Natural killer cell (primary cell): ENCODE results near the gene ING5. TPM values are rescaled to one million over a fixed set of nuclear protein-coding genes. Genes with fewer than 3 reads are reported as not detected.

Experiments
- ATAC-seq, 3 donors: fragments of 150-1000 bp in 2 of 3; fragments of 200-7000 bp in 1 of 3; cut with Tn5 transposase; 1 replicate in 1 of 3; 2 replicates in 2 of 3; pipeline ENCODE4 v1.10.0; 2021; ENCODE audit warnings: mild to moderate bottlenecking in 2 of 3, moderate library complexity in 2 of 3
- DNase-seq, 2 donors: peaks; one replicate each; pipeline versions ENCODE4 v3.0.0 to v3.0.0-alpha.2; 2013 to 2021; ENCODE audit warnings: mixed read lengths in 1 of 2
- H3K27ac ChIP-seq: one replicate; pipeline ENCODE4 v1.5.1; 2013; ENCODE audit warnings: mild to moderate bottlenecking, low read length
- H3K27me3 ChIP-seq: one replicate; pipeline ENCODE4 v1.6.1; 2013; ENCODE audit warnings: low read length; ENCODE audit not compliant: control insufficient read depth, insufficient read depth
- H3K36me3 ChIP-seq: one replicate; pipeline ENCODE4 v1.6.1; 2013; ENCODE audit warnings: low read length; ENCODE audit not compliant: control insufficient read depth, insufficient read depth
- H3K4me1 ChIP-seq: one replicate; pipeline ENCODE4 v1.6.1; 2013; ENCODE audit warnings: low read length; ENCODE audit not compliant: control insufficient read depth, insufficient read depth
- H3K4me3 ChIP-seq: one replicate; pipeline ENCODE4 v1.5.1; 2013; ENCODE audit warnings: low read length
- H3K9me3 ChIP-seq: one replicate; pipeline ENCODE4 v1.6.1; 2013; ENCODE audit warnings: low read length; ENCODE audit not compliant: control insufficient read depth, insufficient read depth
- H3K27ac Mint-ChIP-seq, 2 donors: one replicate each; pipeline ENCODE4 v1.8.0; 2022; ENCODE audit warnings: mild to moderate bottlenecking in 2 of 2, mixed read lengths in 2 of 2, moderate library complexity in 1 of 2
- H3K27me3 Mint-ChIP-seq, 2 donors: one replicate each; pipeline ENCODE4 v1.8.0; 2022; ENCODE audit warnings: low read depth in 2 of 2, mixed read lengths in 2 of 2
- H3K36me3 Mint-ChIP-seq: one replicate; pipeline ENCODE4 v1.8.0; 2022; ENCODE audit warnings: mixed read lengths
- H3K4me1 Mint-ChIP-seq, 2 donors: one replicate each; pipeline ENCODE4 v1.8.0; 2022; ENCODE audit warnings: mixed read lengths in 2 of 2
- H3K4me3 Mint-ChIP-seq: one replicate; pipeline ENCODE4 v1.8.0; 2022; ENCODE audit warnings: mild to moderate bottlenecking, moderate library complexity, mixed read lengths
- H3K9me3 Mint-ChIP-seq, 2 donors: one replicate each; pipeline ENCODE4 v1.8.0; 2022; ENCODE audit warnings: mixed read lengths in 2 of 2
- CTCF ChIP-seq: fragments of 200-600 bp; IDR thresholded peaks from one replicate; pipeline ENCODE4 v1.8.0; 2022; ENCODE audit warnings: antibody characterized with exemption
- WGBS: methylation state at CpG from one replicate; pipeline ENCODE4 v1.1.7; 2013; ENCODE audit warnings: missing lambda C conversion rate; ENCODE audit not compliant: insufficient coverage; 5-methylcytosine and 5-hydroxymethylcytosine counted together
- intact Hi-C: fragments of 100-400 bp; cut with micrococcal nuclease; formaldehyde crosslinking; loops from one replicate; pipeline ENCODE4 v1.14.2; 2022
- total RNA-seq, 4 donors: library from RNA; stranded (reverse); fragments of 120-200 nt in 1 of 4; gene quantifications; one replicate each; pipeline versions ENCODE4 v1.2.3 to v1.2.4, GENCODE V29; 2013 to 2022

The ING5 gene
- total RNA-seq, 3 donors from 2014 or later (not counting 1 experiment from before 2014, with no cell fraction given) = 25.6 to 40.9 (median 34.7) TPM

- H3K36me3 Mint-ChIP-seq = no peaks in the 10 kb centered on the region
- no peaks in the 10 kb centered on the region for H3K27me3 Mint-ChIP-seq
- Histone ChIP-seq H3K9me3 (no peaks in the 10 kb centered on the region), H3K4me1 (peaks cover 12% of the 10 kb centered on the region), H3K27me3 (no peaks in the 10 kb centered on the region), H3K4me3 (no peak overlapping the region), H3K36me3 (peaks cover 16% of the 10 kb centered on the region), H3K27ac (no peak overlapping the region)
- intact Hi-C loops = no loop called here
- 93% methylated on average over 24 of the region's 24 CpGs for WGBS
- H3K9me3 Mint-ChIP-seq = no peaks in the 10 kb centered on the region
- no peak for TF ChIP-seq CTCF
- no peak overlapping the region for H3K27ac Mint-ChIP-seq
- H3K4me3 Mint-ChIP-seq = no peak overlapping the region
- ATAC-seq = no peak
- DNase-seq = no peak
- H3K4me1 Mint-ChIP-seq = peaks cover 6 to 11% of the 10 kb centered on the region in 2 donors
Observed at GRCh38 chr2:241677392-241677791, 24.4 kb upstream of the ING5 start.

DNA sequence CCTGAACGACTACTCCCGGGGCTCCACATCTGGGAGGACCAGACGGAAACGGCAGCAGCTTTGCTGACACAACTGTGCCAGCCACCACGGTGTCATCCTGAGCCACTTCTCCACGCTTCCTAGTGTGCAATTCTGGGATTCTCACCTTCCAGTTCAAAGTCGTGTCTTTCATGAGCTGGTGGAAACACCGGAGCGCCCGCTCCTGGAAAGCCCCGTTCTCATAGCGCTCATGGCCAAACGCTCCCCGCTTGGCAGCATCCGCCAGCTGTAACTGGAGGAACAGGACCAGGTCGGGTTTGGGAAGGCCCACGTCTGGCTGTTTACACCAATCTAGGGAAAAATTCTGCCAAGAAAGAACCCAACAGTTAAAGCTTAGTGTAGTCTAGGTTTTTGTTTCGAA is 23.5 kb upstream of the ING5 start:
- intact Hi-C loops = no loop called here
- Histone ChIP-seq H3K9me3 (no peaks in the 10 kb centered on the region), H3K27ac (no peak overlapping the region), H3K27me3 (no peaks in the 10 kb centered on the region), H3K4me1 (peaks cover 3% of the 10 kb centered on the region), H3K4me3 (no peak overlapping the region), H3K36me3 (peaks cover 16% of the 10 kb centered on the region)
- H3K36me3 Mint-ChIP-seq = no peaks in the 10 kb centered on the region
- no peak for DNase-seq
- H3K27me3 Mint-ChIP-seq = no peaks in the 10 kb centered on the region
- WGBS = 96% methylated on average over 18 of the region's 18 CpGs
- ATAC-seq = no peak
- H3K9me3 Mint-ChIP-seq = no peaks in the 10 kb centered on the region
- H3K4me1 Mint-ChIP-seq = peaks cover 6 to 11% of the 10 kb centered on the region in 2 donors
- TF ChIP-seq CTCF = no peak
- no peak overlapping the region for H3K27ac Mint-ChIP-seq
- H3K4me3 Mint-ChIP-seq = no peak overlapping the region

GRCh38 chr2:241678784-241679540 is 22.9 kb upstream of the ING5 start:
- Histone ChIP-seq H3K4me3 (no peak overlapping the region), H3K27me3 (no peaks in the 10 kb centered on the region), H3K27ac (no peak overlapping the region), H3K4me1 (no peaks in the 10 kb centered on the region), H3K9me3 (no peaks in the 10 kb centered on the region), H3K36me3 (peaks cover 16% of the 10 kb centered on the region)
- DNase-seq = no peak
- H3K4me3 Mint-ChIP-seq = no peak overlapping the region
- WGBS = 94% methylated on average over 22 of the region's 22 CpGs
- H3K4me1 Mint-ChIP-seq = peaks cover 0 to 5% of the 10 kb centered on the region in 2 donors
- H3K36me3 Mint-ChIP-seq = no peaks in the 10 kb centered on the region
- no peaks in the 10 kb centered on the region for H3K27me3 Mint-ChIP-seq
- H3K9me3 Mint-ChIP-seq = no peaks in the 10 kb centered on the region
- no peak overlapping the region for H3K27ac Mint-ChIP-seq
- intact Hi-C loops = no loop called here
- no peak for TF ChIP-seq CTCF
- no peak for ATAC-seq

- ATAC-seq = no peak
- no peak for TF ChIP-seq CTCF
- no peaks in the 10 kb centered on the region for H3K9me3 ChIP-seq
- no peak overlapping the region for H3K27ac ChIP-seq
- WGBS = 97% methylated on average over 12 of the region's 12 CpGs
- H3K4me3 ChIP-seq = no peak overlapping the region
- Mint-ChIP-seq H3K9me3 (no peaks in the 10 kb centered on the region), H3K4me1 (peaks cover 0 to 9% of the 10 kb centered on the region in 2 donors), H3K4me3 (no peak overlapping the region), H3K27ac (no peak overlapping the region), H3K27me3 (no peaks in the 10 kb centered on the region), H3K36me3 (no peaks in the 10 kb centered on the region)
- peaks cover 16% of the 10 kb centered on the region for H3K36me3 ChIP-seq
- H3K4me1 ChIP-seq = no peaks in the 10 kb centered on the region
- intact Hi-C loops = loop anchor here (10.0 kb wide), 1 partner anchor 195 kb away; no protein-coding TSS in a partner anchor
- H3K27me3 ChIP-seq = no peaks in the 10 kb centered on the region
- no peak for DNase-seq
Observed at GRCh38 chr2:241680044-241680443, 21.8 kb upstream of the ING5 start.
